H1 (cell line): ENCODE results near the gene CAMK1. TPM values are rescaled to one million over a fixed set of nuclear protein-coding genes. Genes with fewer than 3 reads are reported as not detected.

Experiments
- ASH2L ChIP-seq: fragments of 200-600, 300-600 bp; sonication (generic); IDR thresholded peaks from one replicate; pipeline ENCODE4 v1.7.1; 2017; ENCODE audit warnings: low read length
- BACH1 ChIP-seq: IDR thresholded peaks from 2 replicates; pipeline ENCODE4 v1.6.1; 2012; ENCODE audit warnings: low read length, improper control_type of control experiment
- BCL11A ChIP-seq, 2 experiments: IDR thresholded peaks; one replicate each; pipeline ENCODE4 v1.6.1; 2011; ENCODE audit warnings: low read depth in 2 of 2, low read length in 2 of 2, mild to moderate bottlenecking in 2 of 2
- CBX8 ChIP-seq: fragments of 300-800, 300-1000 bp; sonication (generic); IDR thresholded peaks from 2 replicates; pipeline ENCODE4 v1.7.1; 2016; ENCODE audit warnings: low read depth, low read length, borderline replicate concordance
- CEBPB ChIP-seq: IDR thresholded peaks from 2 replicates; pipeline ENCODE4 v1.6.1; 2012; ENCODE audit warnings: low read depth, low read length
- CTCF ChIP-seq, 3 experiments: IDR thresholded peaks; 1 replicate in 2 of 3; 2 replicates in 1 of 3; pipeline versions ENCODE4 v1.5.1 to v1.6.1; 2011; ENCODE audit warnings: low read length in 3 of 3, mild to moderate bottlenecking in 3 of 3, inconsistent platforms in 2 of 3, low read depth in 1 of 3, moderate library complexity in 1 of 3; ENCODE audit not compliant: insufficient read depth in 1 of 3; ENCODE audit errors: control extremely low read depth in 1 of 3
- EGR1 ChIP-seq: IDR thresholded peaks from 2 replicates; pipeline ENCODE4 v1.6.1; 2011; ENCODE audit warnings: low read depth, low read length, borderline replicate concordance
- EP300 ChIP-seq, 2 experiments: IDR thresholded peaks; 1 replicate in 1 of 2; 2 replicates in 1 of 2; pipeline ENCODE4 v1.6.1; 2011 to 2012; ENCODE audit warnings: low read depth in 2 of 2, low read length in 2 of 2, mild to moderate bottlenecking in 2 of 2, borderline replicate concordance in 1 of 2, inconsistent platforms in 1 of 2, moderate library complexity in 1 of 2
- GABPA ChIP-seq: IDR thresholded peaks from 2 replicates; pipeline ENCODE4 v1.6.1; 2011; ENCODE audit warnings: mild to moderate bottlenecking, low read length, moderate library complexity, borderline replicate concordance; ENCODE audit not compliant: insufficient read depth
- KDM5A ChIP-seq: fragments of 200-600 bp; IDR thresholded peaks from 2 replicates; pipeline ENCODE4 v1.7.1; 2012; ENCODE audit warnings: mild to moderate bottlenecking, low read length, inconsistent platforms, mixed read lengths
- NRF1 ChIP-seq: IDR thresholded peaks from 2 replicates; pipeline ENCODE4 v1.6.1; 2011; ENCODE audit warnings: mild to moderate bottlenecking, low read depth, low read length, improper control_type of control experiment
- POLR2A ChIP-seq, 2 experiments: IDR thresholded peaks; 1 replicate in 1 of 2; 2 replicates in 1 of 2; pipeline ENCODE4 v1.6.1; 2011; ENCODE audit warnings: low read depth in 2 of 2, low read length in 2 of 2, mild to moderate bottlenecking in 2 of 2; ENCODE audit errors: control extremely low read depth in 1 of 2
- RBBP5 ChIP-seq: IDR thresholded peaks from 2 replicates; pipeline ENCODE4 v1.7.1; 2012; ENCODE audit warnings: low read depth, mild to moderate bottlenecking, inconsistent platforms, low read length, moderate library complexity, borderline replicate concordance
- RFX5 ChIP-seq: IDR thresholded peaks from 2 replicates; pipeline ENCODE4 v1.6.1; 2011; ENCODE audit warnings: low read depth, low read length, improper control_type of control experiment, borderline replicate concordance
- SIRT6 ChIP-seq: IDR thresholded peaks from one replicate; pipeline ENCODE4 v1.7.1; 2012; ENCODE audit warnings: low read length, inconsistent platforms
- SP2 ChIP-seq: IDR thresholded peaks from 2 replicates; pipeline ENCODE4 v1.6.1; 2012; ENCODE audit warnings: mild to moderate bottlenecking, low read length, inconsistent platforms
- SP4 ChIP-seq: IDR thresholded peaks from 2 replicates; pipeline ENCODE4 v1.6.1; 2012; ENCODE audit warnings: low read length, inconsistent platforms
- SRF ChIP-seq: IDR thresholded peaks from 2 replicates; pipeline ENCODE4 v1.6.1; 2011; ENCODE audit warnings: mild to moderate bottlenecking, low read depth, low read length, moderate library complexity
- TAF1 ChIP-seq: IDR thresholded peaks from 2 replicates; pipeline ENCODE4 v1.6.1; 2011; ENCODE audit warnings: mild to moderate bottlenecking, low read depth, low read length
- USF2 ChIP-seq: IDR thresholded peaks from 2 replicates; pipeline ENCODE4 v1.6.1; 2011; ENCODE audit warnings: low read length, improper control_type of control experiment
- YY1 ChIP-seq: IDR thresholded peaks from 2 replicates; pipeline ENCODE4 v1.6.1; 2011; ENCODE audit warnings: low read depth, mild to moderate bottlenecking, low read length
- polyA plus RNA-seq, 7 experiments: library from polyadenylated mRNA; depleted of rRNA in 3 of 7; stranded (reverse) in 5 of 7; unstranded in 2 of 7; fragments of >200 nt in 5 of 7; fragments of 200-250 nt in 2 of 7; gene quantifications; 1 replicate in 5 of 7; 2 replicates in 1 of 7; 4 replicates in 1 of 7; pipeline versions ENCODE4 v1.2.1 to v1.2.3, GENCODE V29; 2011 to 2013; ENCODE audit warnings: missing spikeins in 2 of 7, mixed read lengths in 2 of 7
- total RNA-seq: library from RNA; stranded (reverse); fragmentation: NEBNext Ultra II Directional; extraction: Animal tissue kit (Norgen Biotek cat#: 25700); gene quantifications from 2 replicates; pipeline ENCODE4 v1.2.1, GENCODE V29; 2021

The CAMK1 gene
- total and polyA plus RNA-seq, 2 of the 8 experiments (the other 6 are each of a cell fraction or from before 2014, with no cell fraction given), result 4.9 to 5.1 TPM

- TF ChIP-seq CTCF (IDR thresholded peaks at IDR 0.05; ENCODE audit: control extremely low read depth in 1 of 3, insufficient read depth in 1 of 3, low read depth in 1 of 3, low read length in 3 of 3) (peak in 1 of 3 experiments; percentile 1; a peak in 1 of 4 replicates), SRF (no peak), USF2 (no peak), CEBPB (no peak), SP4 (no peak; the same call in 1 of the 2 replicates), CBX8 (no peak), NRF1 (no peak), BACH1 (no peak), RBBP5 (0 out of 2 replicates have a peak, but pooled peaks have one; percentile 30), RFX5 (no peak), BCL11A (IDR thresholded peaks at IDR 0.05; ENCODE audit: low read depth in 2 of 2, low read length in 2 of 2) (no peak), EP300 (IDR thresholded peaks at IDR 0.05; ENCODE audit: borderline replicate concordance in 1 of 2, low read depth in 2 of 2, low read length in 2 of 2) (no peak), TAF1 (peak; percentile 96), YY1 (no peak), EGR1 (0 out of 2 replicates have a peak, but pooled peaks have one; percentile 43), SIRT6 (no peak), ASH2L (peak; percentile 42), KDM5A (no peak), SP2 (peak; percentile 24; the same call in 1 of the 2 replicates), GABPA (peak; percentile 52; the same call in 1 of the 2 replicates), POLR2A (IDR thresholded peaks at IDR 0.05; ENCODE audit: control extremely low read depth in 1 of 2, low read depth in 2 of 2, low read length in 2 of 2) (peak in 1 of 2 experiments; percentile 82; a peak in 2 of 3 replicates)
Observed at GRCh38 chr3:9749645-9750555, 19.8 kb downstream of the CAMK1 start, which contains the start of gene OGG1 (continued).
